Colonic mucosa (tissue), 4 donors: ENCODE measurements around the gene SCAI. TPM values are rescaled to one million over a fixed set of nuclear protein-coding genes. Genes with fewer than 3 reads are reported as not detected.
A peak's percentile ranks its signal among the peaks of the same experiment; 100 is the strongest.

ENCODE experiments used
- DNase-seq: peaks from one replicate; pipeline ENCODE4 v3.0.0-alpha.2; 2020
- H3K27ac ChIP-seq: fragments of 200-600 bp; one replicate; pipeline ENCODE4 v1.8.0; 2021
- H3K27me3 ChIP-seq: fragments of 200-600 bp; one replicate; pipeline ENCODE4 v1.8.0; 2021
- H3K36me3 ChIP-seq: fragments of 200-600 bp; one replicate; pipeline ENCODE4 v1.8.0; 2021
- H3K4me1 ChIP-seq: fragments of 200-600 bp; one replicate; pipeline ENCODE4 v1.8.0; 2021; ENCODE audit warnings: mild to moderate bottlenecking
- H3K4me3 ChIP-seq: fragments of 200-600 bp; one replicate; pipeline ENCODE4 v1.8.0; 2021
- H3K9ac ChIP-seq, 2 donors: one replicate each; pipeline ENCODE4 v1.7.0; 2013; ENCODE audit warnings: control low read depth in 2 of 2, low read depth in 2 of 2, low read length in 2 of 2
- H3K9me3 ChIP-seq: fragments of 200-600 bp; one replicate; pipeline ENCODE4 v1.8.0; 2021
- CTCF ChIP-seq: fragments of 200-600 bp; IDR thresholded peaks from one replicate; pipeline ENCODE4 v1.8.0; 2022; ENCODE audit warnings: antibody characterized with exemption, mild to moderate bottlenecking
- intact Hi-C: fragments of 100-400 bp; cut with DNase I; formaldehyde crosslinking; loops from one replicate; pipeline ENCODE4 v1.14.1; 2022
- total RNA-seq, 2 donors: library from RNA; stranded (reverse); fragmentation: NEBNext Ultra II Directional in 1 of 2; extraction: Animal tissue kit (Norgen Biotek cat#: 25700) in 1 of 2; gene quantifications; one replicate each; pipeline ENCODE4 v1.2.1, GENCODE V29; 2021
- donor health status: healthy.
- donor health status: DM: no; HTN: no; CAD: no.
- donor health status: DM: no; HTN: no; CAD: no.

Gene SCAI
- total RNA-seq: 1 to 10 TPM; 6.7 to 8.3 TPM

- Histone ChIP-seq H3K4me1 (no peaks in the 10 kb centered on the region), H3K9ac (peak within 1 kb of the TSS; percentile 31 to 62), H3K27me3 (no peaks in the 10 kb centered on the region), H3K36me3 (no peaks in the 10 kb centered on the region), H3K9me3 (no peaks in the 10 kb centered on the region), H3K4me3 (peak within 1 kb of the TSS; percentile 62), H3K27ac (no peak within 1 kb of the TSS)
- peak; percentile 99 for TF ChIP-seq CTCF
- peak; percentile 99 for DNase-seq
- intact Hi-C loops: loop anchor here (2.0 to 10.0 kb wide), 2 partner anchors 283 to 369 kb away; partner anchors contain the start of genes NR6A1, OLFML2A and RPL35
Measured at GRCh38 chr9:125143377-125144090, at the start of gene SCAI. Gene SCAI, minus strand, starts transcription at chr9:125143528. Its CDS starts 91 bp downstream, at chr9:125143437.

GRCh38 chr9:125190361-125190801 lies 47.1 kb upstream of the SCAI start:
- Histone ChIP-seq H3K4me1 (peaks cover 6% of the 10 kb centered on the region), H3K4me3 (peak overlapping the region; percentile 98), H3K9me3 (no peaks in the 10 kb centered on the region), H3K9ac (peak overlapping the region; percentile 90 to 99), H3K27ac (peak overlapping the region; percentile 81), H3K36me3 (no peaks in the 10 kb centered on the region), H3K27me3 (no peaks in the 10 kb centered on the region)
- intact Hi-C loops: no loop called here
- DNase-seq: no peak
- TF ChIP-seq CTCF: no peak

GRCh38 chr9:125189361-125190289 lies 46.3 kb upstream of the SCAI start, which contains the start of gene PPP6C:
Gene PPP6C, minus strand, starts transcription at chr9:125189803. Its CDS starts 85 bp downstream, at chr9:125189718.
- TF ChIP-seq CTCF: peak; percentile 52
- H3K9ac ChIP-seq: peak within 1 kb of the TSS; percentile 90 to 99
- no peaks in the 10 kb centered on the region for H3K36me3 ChIP-seq
- peak within 1 kb of the TSS; percentile 98 for H3K4me3 ChIP-seq
- peaks cover 6% of the 10 kb centered on the region for H3K4me1 ChIP-seq
- DNase-seq: peak; percentile 97
- no peaks in the 10 kb centered on the region for H3K27me3 ChIP-seq
- no peaks in the 10 kb centered on the region for H3K9me3 ChIP-seq
- peak within 1 kb of the TSS; percentile 81 for H3K27ac ChIP-seq
- intact Hi-C loops: no loop called here

GRCh38 chr9:125189011-125189360 lies 45.7 kb upstream of the SCAI start:
- peak overlapping the region; percentile 81 for H3K27ac ChIP-seq
- H3K27me3 ChIP-seq: no peaks in the 10 kb centered on the region
- peaks cover 9% of the 10 kb centered on the region for H3K4me1 ChIP-seq
- no peaks in the 10 kb centered on the region for H3K9me3 ChIP-seq
- peak overlapping the region; percentile 98 for H3K4me3 ChIP-seq
- DNase-seq: peak; percentile 41
- H3K9ac ChIP-seq: peak overlapping the region; percentile 90 to 99
- H3K36me3 ChIP-seq: no peaks in the 10 kb centered on the region
- no peak for TF ChIP-seq CTCF
- intact Hi-C loops: no loop called here

- intact Hi-C loops: no loop called here
- DNase-seq: peak; percentile 31
- Histone ChIP-seq H3K9me3 (no peaks in the 10 kb centered on the region), H3K4me3 (no peak overlapping the region), H3K4me1 (peaks cover 7% of the 10 kb centered on the region), H3K27ac (peak overlapping the region; percentile 45), H3K27me3 (no peaks in the 10 kb centered on the region), H3K36me3 (no peaks in the 10 kb centered on the region), H3K9ac (no peak overlapping the region)
- TF ChIP-seq CTCF: no peak
Measured at GRCh38 chr9:125183561-125183960, 40.2 kb upstream of the SCAI start.
